Measurements from ENCODE around the gene ATF7.

ATF7 gene

DNA sequence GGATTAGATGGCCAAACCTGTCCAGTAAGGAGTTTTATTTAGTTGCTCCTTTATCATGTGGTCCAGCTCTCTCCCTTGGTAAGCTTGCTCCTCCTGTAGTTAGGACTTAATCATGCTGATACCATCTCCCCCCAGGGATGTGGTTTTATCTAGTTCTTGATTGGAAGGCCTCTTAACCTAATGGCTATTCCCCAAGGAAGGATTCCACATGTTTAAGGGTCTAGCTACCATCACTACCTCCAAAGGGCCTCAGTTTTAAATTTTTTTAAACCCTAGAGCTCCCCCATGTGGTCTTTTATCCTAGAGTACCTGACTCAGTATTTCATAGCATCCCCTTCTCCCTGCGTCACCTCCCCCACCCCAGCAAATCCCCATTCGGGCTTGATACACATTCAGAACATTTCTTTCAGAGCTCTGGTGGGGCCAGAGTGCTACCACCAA lies 149.4 kb downstream of the ATF7 start:
- Histone ChIP-seq H3K36me3 (peaks cover 91% of the 10 kb centered on the region), H3K4me3 (ENCODE audit: low read depth, low read length) (no peak overlapping the region), H3K4me1 (peaks cover 12% of the 10 kb centered on the region), H3K27me3 (no peaks in the 10 kb centered on the region), H3K9me3 (no peaks in the 10 kb centered on the region)
- TF ChIP-seq, protein P1, sequence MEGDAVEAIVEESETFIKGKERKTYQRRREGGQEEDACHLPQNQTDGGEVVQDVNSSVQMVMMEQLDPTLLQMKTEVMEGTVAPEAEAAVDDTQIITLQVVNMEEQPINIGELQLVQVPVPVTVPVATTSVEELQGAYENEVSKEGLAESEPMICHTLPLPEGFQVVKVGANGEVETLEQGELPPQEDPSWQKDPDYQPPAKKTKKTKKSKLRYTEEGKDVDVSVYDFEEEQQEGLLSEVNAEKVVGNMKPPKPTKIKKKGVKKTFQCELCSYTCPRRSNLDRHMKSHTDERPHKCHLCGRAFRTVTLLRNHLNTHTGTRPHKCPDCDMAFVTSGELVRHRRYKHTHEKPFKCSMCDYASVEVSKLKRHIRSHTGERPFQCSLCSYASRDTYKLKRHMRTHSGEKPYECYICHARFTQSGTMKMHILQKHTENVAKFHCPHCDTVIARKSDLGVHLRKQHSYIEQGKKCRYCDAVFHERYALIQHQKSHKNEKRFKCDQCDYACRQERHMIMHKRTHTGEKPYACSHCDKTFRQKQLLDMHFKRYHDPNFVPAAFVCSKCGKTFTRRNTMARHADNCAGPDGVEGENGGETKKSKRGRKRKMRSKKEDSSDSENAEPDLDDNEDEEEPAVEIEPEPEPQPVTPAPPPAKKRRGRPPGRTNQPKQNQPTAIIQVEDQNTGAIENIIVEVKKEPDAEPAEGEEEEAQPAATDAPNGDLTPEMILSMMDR (IDR thresholded peaks at IDR 0.05; ENCODE audit: low read depth, low read length) = peak; percentile 65
- peak; percentile 38 for DNase-seq

DNA sequence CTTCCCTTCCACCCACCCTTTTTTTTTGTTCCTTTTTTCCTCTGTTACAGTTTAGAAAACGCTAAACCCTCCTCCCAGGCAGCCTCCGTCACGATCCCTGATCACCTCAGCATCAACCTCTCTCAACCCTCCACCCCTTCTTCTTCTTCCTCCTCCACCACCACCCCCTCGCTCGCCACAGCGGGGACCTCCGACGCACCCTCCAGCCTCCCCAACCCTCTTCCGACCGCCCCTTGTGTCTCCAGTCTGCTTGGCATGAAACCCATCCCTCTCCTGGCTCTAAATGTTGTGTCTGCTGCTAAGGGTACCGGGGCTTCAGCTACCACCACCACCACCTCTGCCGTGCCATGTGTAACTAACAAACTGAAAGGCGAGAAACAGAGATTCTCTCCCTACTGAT lies 151.4 kb downstream of the ATF7 start:
- no peak overlapping the region for H3K4me3 ChIP-seq (ENCODE audit: low read depth, low read length)
- peaks cover 12% of the 10 kb centered on the region for H3K4me1 ChIP-seq
- H3K9me3 ChIP-seq = no peaks in the 10 kb centered on the region
- H3K27me3 ChIP-seq = no peaks in the 10 kb centered on the region
- TF ChIP-seq, protein P1 (IDR thresholded peaks at IDR 0.05; ENCODE audit: low read depth, low read length) = no peak
- no peak for DNase-seq
- peaks cover 96% of the 10 kb centered on the region for H3K36me3 ChIP-seq

DNA sequence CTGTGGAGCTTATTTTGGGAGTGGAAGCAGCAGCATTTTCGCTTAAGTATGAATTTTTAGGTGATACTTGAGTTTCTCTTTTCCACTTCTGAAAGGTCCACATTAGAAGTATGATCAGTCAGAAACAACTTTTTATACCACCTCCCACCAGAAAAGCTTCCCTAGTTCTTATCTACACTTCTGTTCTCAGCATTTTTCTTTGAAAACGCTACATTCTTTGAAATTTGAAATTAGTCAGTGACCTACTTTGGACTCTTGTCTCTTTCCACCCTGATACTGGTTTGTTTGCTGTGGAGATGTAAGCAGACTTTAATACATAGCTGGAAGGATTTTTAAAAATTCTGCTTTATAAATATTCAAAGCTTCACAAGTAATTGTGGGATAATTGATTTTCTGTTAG lies 152.1 kb downstream of the ATF7 start:
- Histone ChIP-seq H3K27me3 (no peaks in the 10 kb centered on the region), H3K4me1 (peaks cover 12% of the 10 kb centered on the region), H3K9me3 (no peaks in the 10 kb centered on the region), H3K36me3 (peaks cover 98% of the 10 kb centered on the region), H3K4me3 (ENCODE audit: low read depth, low read length) (no peak overlapping the region)
- TF ChIP-seq, protein P1 (IDR thresholded peaks at IDR 0.05; ENCODE audit: low read depth, low read length) = no peak
- DNase-seq = no peak

DNA sequence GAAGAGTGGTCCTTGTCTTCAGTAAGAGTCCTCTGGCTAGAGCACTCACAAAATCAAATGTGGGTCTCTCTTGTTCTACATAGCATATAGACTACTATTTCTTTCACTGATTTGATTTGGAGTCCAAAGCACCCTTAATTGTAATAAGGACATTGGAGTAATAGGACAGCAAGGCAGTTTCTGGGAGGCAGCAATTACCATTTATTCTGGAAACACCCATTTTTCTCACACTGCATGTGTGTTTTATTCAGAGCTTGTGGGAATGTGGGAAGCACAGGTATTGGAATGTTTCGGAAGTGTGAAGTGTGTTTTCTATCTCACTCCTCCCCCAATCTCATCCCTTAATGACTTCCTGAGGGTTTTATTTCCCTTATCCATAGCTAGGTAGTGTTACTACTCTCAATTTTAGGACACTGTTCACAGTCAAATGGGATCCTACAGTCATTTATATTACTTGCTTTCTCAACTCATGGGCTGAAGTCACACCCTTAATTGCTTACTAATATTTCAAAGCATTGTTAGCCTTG lies 154.1 kb downstream of the ATF7 start:
- Histone ChIP-seq H3K4me3 (ENCODE audit: low read depth, low read length) (no peak overlapping the region), H3K4me1 (peaks cover 12% of the 10 kb centered on the region)

DNA sequence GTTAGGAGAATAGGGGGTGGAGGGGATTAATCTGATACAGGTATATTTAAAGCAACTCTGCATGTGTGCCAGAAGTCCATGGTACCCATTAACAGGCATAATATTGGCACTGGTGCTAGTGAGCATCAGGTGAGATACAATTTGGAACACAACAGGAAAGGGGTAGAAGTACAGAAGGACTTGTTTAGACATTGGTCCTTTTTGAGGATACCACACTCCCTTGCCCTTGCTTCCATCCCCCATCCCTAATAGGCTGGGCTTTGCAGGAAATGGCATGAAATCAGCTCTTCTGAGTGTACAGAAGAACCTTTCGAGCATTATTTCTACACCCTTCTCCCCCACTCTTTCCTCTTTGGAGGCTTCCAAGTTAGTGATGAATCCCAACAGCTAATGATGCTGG lies 157.9 kb downstream of the ATF7 start:
- peaks cover 98% of the 10 kb centered on the region for H3K36me3 ChIP-seq
- TF ChIP-seq, protein P1 (IDR thresholded peaks at IDR 0.05; ENCODE audit: low read depth, low read length) = no peak
- 0 out of 2 replicates have a peak, but pooled peaks cover 2% of the 10 kb centered on the region for H3K27me3 ChIP-seq
- H3K4me1 ChIP-seq = peaks cover 2% of the 10 kb centered on the region; the same call in 1 of the 2 replicates
- no peaks in the 10 kb centered on the region for H3K9me3 ChIP-seq
- DNase-seq = no peak
- no peak overlapping the region for H3K4me3 ChIP-seq (ENCODE audit: low read depth, low read length)

More for the DNA sequence above, 154.1 kb downstream of the ATF7 start:
- TF ChIP-seq, protein P1 (IDR thresholded peaks at IDR 0.05; ENCODE audit: low read depth, low read length) = no peak
- Histone ChIP-seq H3K36me3 (peaks cover 100% of the 10 kb centered on the region), H3K9me3 (no peaks in the 10 kb centered on the region), H3K27me3 (no peaks in the 10 kb centered on the region)
- DNase-seq = no peak

DNA sequence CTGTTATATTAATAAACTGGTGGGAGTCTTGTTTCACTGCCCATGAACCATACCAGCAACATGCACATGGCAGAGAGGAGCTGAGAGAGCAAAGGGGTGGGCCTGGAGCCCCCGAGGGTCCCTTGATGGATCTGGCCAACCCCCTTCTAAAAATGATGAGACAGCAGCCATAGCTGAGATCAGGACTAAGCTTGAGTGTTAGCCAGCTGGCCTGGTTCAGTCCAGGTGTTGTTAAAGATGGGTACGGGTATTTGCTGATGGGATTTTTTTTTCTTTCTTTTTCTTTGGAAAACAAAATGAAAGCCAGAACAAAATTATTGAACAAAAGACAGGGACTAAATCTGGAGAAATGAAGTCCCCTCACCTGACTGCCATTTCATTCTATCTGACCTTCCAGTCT lies 158.3 kb downstream of the ATF7 start:
- H3K4me1 ChIP-seq = peaks cover 2% of the 10 kb centered on the region; the same call in 1 of the 2 replicates
- H3K27me3 ChIP-seq = 0 out of 2 replicates have a peak, but pooled peaks cover 2% of the 10 kb centered on the region
- no peaks in the 10 kb centered on the region for H3K9me3 ChIP-seq
- DNase-seq = no peak
- no peak overlapping the region for H3K4me3 ChIP-seq (ENCODE audit: low read depth, low read length)
- peaks cover 98% of the 10 kb centered on the region for H3K36me3 ChIP-seq
- TF ChIP-seq, protein P1 (IDR thresholded peaks at IDR 0.05; ENCODE audit: low read depth, low read length) = no peak
